Cardiac muscle cell (in vitro differentiated cells and primary cell): ENCODE measurements around the gene CACNA2D3. TPM values are rescaled to one million over a fixed set of nuclear protein-coding genes. Genes with fewer than 3 reads are reported as not detected.

Experiments
- DNase-seq, 2 donors: peaks; one replicate each; pipeline versions ENCODE4 v3.0.0 to v3.0.0-alpha.2; 2010 to 2017; ENCODE audit warnings: low read depth in 1 of 2, low spot score in 1 of 2
- H3K27ac ChIP-seq: fragments of 200-600 bp; sonication (generic); 2 replicates; pipeline ENCODE4 v1.5.1; 2016
- H3K27me3 ChIP-seq: fragments of 200-600 bp; sonication (generic); 2 replicates; pipeline ENCODE4 v1.6.0; 2016; ENCODE audit warnings: control low read depth
- H3K36me3 ChIP-seq: fragments of 200-600 bp; sonication (generic); 2 replicates; pipeline ENCODE4 v1.5.1; 2016; ENCODE audit warnings: control low read depth
- H3K4me1 ChIP-seq: fragments of 200-600 bp; sonication (generic); 2 replicates; pipeline ENCODE4 v1.8.1; 2017; ENCODE audit warnings: low read depth, mild to moderate bottlenecking, mixed run types
- H3K4me3 ChIP-seq: fragments of 200-600 bp; sonication (generic); 2 replicates; pipeline ENCODE4 v1.5.1; 2016; ENCODE audit warnings: mild to moderate bottlenecking
- H3K9me3 ChIP-seq: fragments of 200-600 bp; sonication (generic); 2 replicates; pipeline ENCODE4 v1.5.1; 2017; ENCODE audit warnings: low read depth, mild to moderate bottlenecking, control low read depth
- polyA plus RNA-seq: library from polyadenylated mRNA; unstranded; fragments of >200 nt; fragmentation: Nextera tagmentation; extraction: Ambion mirVana; gene quantifications from 2 replicates; pipeline ENCODE4 v1.2.1, GENCODE V29; 2016
- total RNA-seq: library from RNA; depleted of rRNA; stranded (reverse); fragments of >200 nt; gene quantifications from 2 replicates; pipeline ENCODE4 v1.2.3, GENCODE V29; 2016
- TF ChIP-seq, protein P1 (sequence below): IDR thresholded peaks from 2 replicates; pipeline ENCODE4 v1.5.1; 2012; ENCODE audit warnings: low read depth, mild to moderate bottlenecking, low read length

Gene CACNA2D3
- total and polyA plus RNA-seq, 2 experiments from 2014 or later: 0.45 to 0.59 TPM

DNA sequence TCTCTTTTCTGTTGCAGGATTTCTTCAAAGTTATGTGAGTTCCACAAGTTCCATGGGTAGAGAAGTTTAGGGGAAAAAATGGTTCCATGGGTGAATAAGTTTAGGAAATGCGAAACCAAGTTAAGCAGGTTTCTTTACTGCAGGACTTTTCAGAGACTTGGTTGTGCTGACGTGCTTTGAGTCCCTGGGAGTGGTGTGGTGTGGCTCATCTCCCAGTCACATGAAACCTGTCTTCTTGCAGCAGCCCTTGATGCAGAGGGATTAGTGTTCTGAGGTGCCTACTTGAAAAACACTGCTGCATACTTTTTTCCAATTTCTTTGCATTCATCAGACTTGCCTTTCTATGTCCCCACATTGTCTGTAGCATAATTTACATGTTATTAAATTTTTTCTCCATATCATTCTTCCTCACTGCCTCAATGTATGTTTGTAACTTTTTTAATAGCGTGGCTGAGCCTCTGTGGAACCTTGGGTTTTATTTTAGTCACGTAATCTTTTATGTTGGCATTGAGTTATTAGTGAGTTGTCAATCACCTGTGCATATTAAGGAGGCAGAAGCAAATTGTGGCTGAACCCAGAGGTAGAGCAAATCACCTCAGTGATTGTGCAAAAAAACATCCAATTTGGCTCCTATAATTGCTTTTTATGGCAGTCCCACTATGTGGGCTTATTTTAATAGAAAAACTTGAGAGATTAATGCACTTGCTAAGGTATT lies 115.6 kb downstream of the CACNA2D3 start:
- Histone ChIP-seq H3K9me3 (no peaks in the 10 kb centered on the region), H3K27me3 (no peaks in the 10 kb centered on the region), H3K4me1 (no peaks in the 10 kb centered on the region), H3K36me3 (no peaks in the 10 kb centered on the region), H3K27ac (no peak overlapping the region), H3K4me3 (no peak overlapping the region)
- no peak for DNase-seq
- TF ChIP-seq, protein P1, sequence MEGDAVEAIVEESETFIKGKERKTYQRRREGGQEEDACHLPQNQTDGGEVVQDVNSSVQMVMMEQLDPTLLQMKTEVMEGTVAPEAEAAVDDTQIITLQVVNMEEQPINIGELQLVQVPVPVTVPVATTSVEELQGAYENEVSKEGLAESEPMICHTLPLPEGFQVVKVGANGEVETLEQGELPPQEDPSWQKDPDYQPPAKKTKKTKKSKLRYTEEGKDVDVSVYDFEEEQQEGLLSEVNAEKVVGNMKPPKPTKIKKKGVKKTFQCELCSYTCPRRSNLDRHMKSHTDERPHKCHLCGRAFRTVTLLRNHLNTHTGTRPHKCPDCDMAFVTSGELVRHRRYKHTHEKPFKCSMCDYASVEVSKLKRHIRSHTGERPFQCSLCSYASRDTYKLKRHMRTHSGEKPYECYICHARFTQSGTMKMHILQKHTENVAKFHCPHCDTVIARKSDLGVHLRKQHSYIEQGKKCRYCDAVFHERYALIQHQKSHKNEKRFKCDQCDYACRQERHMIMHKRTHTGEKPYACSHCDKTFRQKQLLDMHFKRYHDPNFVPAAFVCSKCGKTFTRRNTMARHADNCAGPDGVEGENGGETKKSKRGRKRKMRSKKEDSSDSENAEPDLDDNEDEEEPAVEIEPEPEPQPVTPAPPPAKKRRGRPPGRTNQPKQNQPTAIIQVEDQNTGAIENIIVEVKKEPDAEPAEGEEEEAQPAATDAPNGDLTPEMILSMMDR: no peak

- Histone ChIP-seq H3K4me1 (no peaks in the 10 kb centered on the region), H3K9me3 (no peaks in the 10 kb centered on the region), H3K27ac (no peak overlapping the region), H3K27me3 (no peaks in the 10 kb centered on the region), H3K4me3 (no peak overlapping the region), H3K36me3 (no peaks in the 10 kb centered on the region)
- no peak for DNase-seq
- TF ChIP-seq, protein P1: no peak
These were observed 118.0 kb downstream of the CACNA2D3 start for GRCh38 chr3:54240309-54240708.

DNA sequence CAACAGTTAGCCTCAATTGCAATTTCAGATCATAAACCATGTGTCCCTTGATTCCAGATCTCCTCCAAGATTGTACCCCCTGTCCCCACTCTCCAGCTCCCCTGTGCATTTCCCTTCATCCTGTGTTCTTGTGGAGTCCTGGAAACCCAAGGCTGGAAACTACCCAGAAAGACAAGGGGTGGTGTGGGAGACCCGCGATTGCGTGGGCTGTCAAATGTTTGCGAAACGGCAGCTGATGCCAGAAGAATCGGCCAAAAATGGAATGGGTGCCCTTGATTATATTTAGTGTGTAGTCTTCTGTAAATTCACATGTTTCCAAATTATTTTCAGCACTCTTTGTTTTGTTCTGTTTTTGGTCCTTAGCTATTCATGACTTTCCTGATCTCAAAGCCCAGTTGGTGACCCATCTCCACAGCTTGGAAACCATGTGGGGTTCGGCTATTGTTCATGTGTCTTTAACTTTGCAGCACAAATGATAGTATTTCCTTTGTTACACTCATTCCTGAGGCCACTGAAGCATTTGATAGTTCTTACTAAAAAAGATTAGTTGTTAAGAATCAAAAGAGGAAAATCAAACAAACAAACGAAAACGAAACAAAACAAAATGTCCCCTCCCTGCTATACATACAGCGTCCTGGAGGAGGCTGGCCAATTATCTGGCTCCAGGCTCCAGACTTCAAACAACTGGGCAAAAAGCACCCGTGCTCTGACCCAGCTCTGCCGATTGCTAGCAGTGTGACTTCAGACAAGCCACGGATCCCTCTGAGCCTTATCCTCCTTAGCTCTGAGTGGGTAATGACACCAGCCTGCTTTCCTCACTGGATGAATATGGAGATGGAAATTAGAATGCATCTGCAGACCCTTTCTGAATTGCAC lies 120.9 kb downstream of the CACNA2D3 start:
- no peaks in the 10 kb centered on the region for H3K36me3 ChIP-seq
- H3K27me3 ChIP-seq: no peaks in the 10 kb centered on the region
- no peak overlapping the region for H3K27ac ChIP-seq

DNA sequence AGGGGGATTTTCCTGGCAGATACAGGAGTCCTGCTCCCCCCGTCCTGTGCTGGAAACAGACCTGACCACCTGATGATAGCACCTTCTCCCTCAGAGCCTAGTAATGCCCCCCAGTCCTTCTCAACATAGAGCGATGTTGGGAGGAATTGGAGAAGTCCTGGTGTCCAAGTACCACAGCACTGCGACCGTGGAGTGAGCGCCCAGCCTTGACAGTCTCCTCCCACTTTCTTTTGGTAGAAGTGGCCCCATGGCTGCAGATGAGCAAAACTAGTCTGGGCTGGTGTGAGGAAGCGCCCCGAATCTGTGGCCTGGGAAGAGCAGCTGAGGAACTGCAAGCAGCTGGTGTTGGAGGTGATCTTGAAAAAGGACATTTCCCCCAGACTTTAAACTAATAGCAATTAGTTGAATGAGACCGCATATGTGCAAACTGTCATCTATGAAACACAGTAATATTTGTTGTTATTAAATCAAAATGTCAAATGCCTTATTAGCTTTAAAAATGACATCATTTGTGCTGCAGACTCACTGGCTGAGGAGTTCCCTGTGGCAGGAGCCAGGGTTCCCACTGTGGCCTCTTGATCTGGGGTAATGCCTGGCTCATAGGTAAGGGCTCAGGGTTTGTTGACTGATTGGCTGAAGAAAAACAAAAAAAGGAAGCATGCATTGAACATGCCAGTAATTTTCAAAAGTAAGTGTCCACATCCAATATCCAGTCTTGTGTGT lies 121.8 kb downstream of the CACNA2D3 start:
- H3K27me3 ChIP-seq: no peaks in the 10 kb centered on the region
- H3K27ac ChIP-seq: no peak overlapping the region
- DNase-seq: no peak
- TF ChIP-seq, protein P1: no peak
- no peaks in the 10 kb centered on the region for H3K36me3 ChIP-seq
- no peak overlapping the region for H3K4me3 ChIP-seq
- H3K9me3 ChIP-seq: no peaks in the 10 kb centered on the region
- no peaks in the 10 kb centered on the region for H3K4me1 ChIP-seq

More for the DNA sequence above, 120.9 kb downstream of the CACNA2D3 start:
- DNase-seq: peak in 1 of 2 donors; percentile 53
- Histone ChIP-seq H3K9me3 (no peaks in the 10 kb centered on the region), H3K4me3 (no peak overlapping the region), H3K4me1 (no peaks in the 10 kb centered on the region)
- TF ChIP-seq, protein P1: no peak

DNA sequence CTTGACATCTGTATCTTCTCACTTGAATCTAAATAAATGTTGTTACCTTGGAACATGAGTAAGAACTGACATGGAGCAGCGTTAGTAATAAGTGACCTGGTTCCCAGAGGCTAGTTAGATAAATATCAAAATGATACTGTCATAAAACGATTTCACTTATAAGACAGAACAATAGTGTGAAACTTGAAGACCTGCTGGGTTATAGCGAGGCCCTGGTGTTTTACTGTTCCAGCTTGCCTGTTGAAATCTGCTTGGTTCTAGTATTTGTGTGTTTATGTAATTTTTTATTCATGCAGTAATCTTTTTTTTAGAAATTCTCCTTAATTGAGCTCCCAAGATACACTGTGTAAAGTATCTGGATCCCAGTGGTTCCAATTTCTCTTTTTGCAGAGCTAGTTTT lies 129.4 kb downstream of the CACNA2D3 start:
- no peaks in the 10 kb centered on the region for H3K36me3 ChIP-seq
- H3K9me3 ChIP-seq: no peaks in the 10 kb centered on the region
- TF ChIP-seq, protein P1: no peak

More for the DNA sequence above, 129.4 kb downstream of the CACNA2D3 start:
- Histone ChIP-seq H3K4me3 (no peak overlapping the region), H3K27me3 (no peaks in the 10 kb centered on the region), H3K4me1 (no peaks in the 10 kb centered on the region), H3K27ac (no peak overlapping the region)
- DNase-seq: no peak
